Smooth muscle cell (in vitro differentiated cells): ENCODE results near the gene CFAP68. TPM values are rescaled to one million over a fixed set of nuclear protein-coding genes. Genes with fewer than 3 reads are reported as not detected.
A peak's percentile ranks its signal among the peaks of the same experiment; 100 is the strongest.
"Not testable (repeated sequence)": the region's sequence is repeated elsewhere in the genome, so short reads cannot be mapped to it uniquely, and the experiment has no call there.

ENCODE experiments used
- DNase-seq: peaks from one replicate; lab custom pipeline; 2025; ENCODE audit not compliant: unreplicated experiment; lab: John Stamatoyannopoulos, UW
- H2AFZ ChIP-seq: fragments of 200-600 bp; sonication (generic); 2 replicates; pipeline ENCODE4 v1.6.0; 2016; ENCODE audit warnings: antibody characterized with exemption, low read depth, mild to moderate bottlenecking
- H3F3A ChIP-seq: fragments of 200-600 bp; sonication (generic); 2 replicates; pipeline ENCODE4 v1.6.0; 2017; ENCODE audit warnings: antibody characterized with exemption, low read depth
- H3K27ac ChIP-seq: fragments of 200-600 bp; sonication (generic); 2 replicates; pipeline ENCODE4 v1.5.1; 2016; ENCODE audit warnings: low read depth, mild to moderate bottlenecking
- H3K27me3 ChIP-seq: fragments of 200-600 bp; sonication (generic); 2 replicates; pipeline ENCODE4 v1.6.1; 2016; ENCODE audit warnings: low read depth, mild to moderate bottlenecking
- H3K36me3 ChIP-seq: fragments of 200-600 bp; sonication (generic); 2 replicates; pipeline ENCODE4 v1.5.1; 2016; ENCODE audit warnings: low read depth
- H3K4me1 ChIP-seq: fragments of 200-600 bp; sonication (generic); 2 replicates; pipeline ENCODE4 v1.5.1; 2016; ENCODE audit warnings: low read depth
- H3K4me2 ChIP-seq: fragments of 200-600 bp; sonication (generic); 2 replicates; pipeline ENCODE4 v1.6.0; 2016; ENCODE audit warnings: mild to moderate bottlenecking
- H3K4me3 ChIP-seq: fragments of 200-600 bp; sonication (generic); 2 replicates; pipeline ENCODE4 v1.5.1; 2016; ENCODE audit warnings: mild to moderate bottlenecking
- H3K79me2 ChIP-seq: fragments of 200-600 bp; sonication (generic); 2 replicates; pipeline ENCODE4 v1.6.0; 2016; ENCODE audit warnings: low read depth, mild to moderate bottlenecking
- H3K9ac ChIP-seq: fragments of 200-600 bp; sonication (generic); 2 replicates; pipeline ENCODE4 v1.6.0; 2016; ENCODE audit warnings: low read depth
- H3K9me3 ChIP-seq: fragments of 200-600 bp; sonication (generic); replicated peaks from 2 replicates; pipeline ENCODE4 v1.5.1; 2016; ENCODE audit warnings: low read depth
- H4K20me1 ChIP-seq: fragments of 200-600 bp; sonication (generic); 2 replicates; pipeline ENCODE4 v1.6.0; 2016; ENCODE audit warnings: low read depth
- CTCF ChIP-seq: fragments of 200-600 bp; sonication (generic); IDR thresholded peaks from 2 replicates; pipeline ENCODE4 v1.5.1; 2017; ENCODE audit warnings: borderline replicate concordance, mild to moderate bottlenecking, antibody characterized with exemption; ENCODE audit not compliant: insufficient read depth, poor library complexity, severe bottlenecking
- WGBS: methylation state at CpG from one replicate; pipeline ENCODE4 v1.1.7; 2016; ENCODE audit warnings: low lambda C conversion rate; 5-methylcytosine and 5-hydroxymethylcytosine counted together
- polyA plus RNA-seq: library from polyadenylated mRNA; unstranded; fragments of >200 nt; fragmentation: Nextera tagmentation; extraction: Ambion mirVana; gene quantifications from 2 replicates; pipeline ENCODE4 v1.2.1, GENCODE V29; 2016
- total RNA-seq: library from RNA; depleted of rRNA; stranded (reverse); fragments of >200 nt; gene quantifications from 2 replicates; pipeline ENCODE4 v1.2.3, GENCODE V29; 2014

The CFAP68 gene
- total and polyA plus RNA-seq, 2 experiments from 2014 or later = 2.7 to 17.6 TPM

DNA sequence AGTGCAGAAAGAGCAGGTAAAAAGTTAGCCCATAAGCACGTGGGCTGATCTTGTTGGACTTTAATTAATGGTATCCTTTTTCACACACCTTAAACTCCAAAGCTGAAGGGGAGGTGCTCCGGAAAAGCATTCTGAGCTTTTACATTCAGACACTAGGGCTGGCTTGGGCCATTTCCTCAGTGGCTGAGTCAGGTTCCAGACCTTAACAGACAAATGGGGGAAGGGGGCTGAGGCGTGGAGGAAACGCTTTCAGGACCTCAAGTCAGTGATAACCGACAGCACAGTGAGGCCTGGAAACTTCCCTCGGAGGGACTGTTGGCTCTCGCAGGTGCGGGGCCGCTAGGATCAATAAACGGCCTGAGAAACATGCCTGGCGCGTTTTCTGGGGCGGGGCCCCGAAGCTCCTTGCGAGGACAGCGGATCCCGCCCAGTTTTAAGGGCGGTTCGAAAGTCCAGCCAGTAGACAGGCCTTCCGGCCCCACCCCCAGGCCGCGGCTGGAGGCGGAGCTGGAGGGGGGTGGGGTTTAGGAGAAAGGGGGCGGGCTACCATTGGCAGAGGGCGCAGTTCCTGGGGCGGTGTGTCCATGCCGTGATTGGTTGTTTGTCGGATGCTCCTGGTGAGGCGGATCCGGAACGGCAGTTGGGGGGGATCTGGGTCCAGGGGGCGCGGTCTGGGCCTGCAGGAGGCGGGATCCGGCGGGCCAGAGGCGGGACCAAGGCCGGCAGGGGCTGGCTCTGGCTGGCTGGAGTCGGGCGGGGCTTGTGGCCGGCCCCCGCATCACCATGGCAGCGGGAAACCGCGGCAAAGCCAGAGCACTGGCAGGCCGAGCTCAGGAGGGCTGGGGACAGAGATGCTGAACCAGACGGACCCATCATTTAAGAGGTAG, 47.4 kb downstream of the CFAP68 start:
- Histone ChIP-seq H4K20me1 (no peaks in the 10 kb centered on the region), H3F3A (peaks cover 3% of the 10 kb centered on the region), H3K27me3 (no peaks in the 10 kb centered on the region), H2AFZ (peak overlapping the region; percentile 81), H3K9me3 (no peaks in the 10 kb centered on the region), H3K36me3 (no peaks in the 10 kb centered on the region), H3K4me3 (peak overlapping the region; percentile 60), H3K79me2 (no peaks in the 10 kb centered on the region), H3K4me2 (peak overlapping the region; percentile 85), H3K4me1 (peaks cover 29% of the 10 kb centered on the region), H3K27ac (peak overlapping the region; percentile 73), H3K9ac (peak overlapping the region; percentile 63)
- WGBS = under 1% methylated on average over 44 of the region's 47 CpGs
- TF ChIP-seq CTCF = no peak
- peak; percentile 99 for DNase-seq

GRCh38 chr11:111930472-111930871, 51.1 kb downstream of the CFAP68 start:
- no peaks in the 10 kb centered on the region for H3K36me3 ChIP-seq
- no peak overlapping the region for H3K4me2 ChIP-seq
- no peaks in the 10 kb centered on the region for H4K20me1 ChIP-seq
- TF ChIP-seq CTCF = no peak
- H3K4me1 ChIP-seq = peaks cover 16% of the 10 kb centered on the region
- no peak for DNase-seq
- peaks cover 23% of the 10 kb centered on the region for H3F3A ChIP-seq
- H2AFZ ChIP-seq = no peak overlapping the region
- H3K27ac ChIP-seq = no peak overlapping the region
- no peak overlapping the region for H3K9ac ChIP-seq
- 84% methylated on average over 4 of the region's 4 CpGs for WGBS
- no peaks in the 10 kb centered on the region for H3K9me3 ChIP-seq
- no peak overlapping the region for H3K4me3 ChIP-seq
- no peaks in the 10 kb centered on the region for H3K79me2 ChIP-seq
- H3K27me3 ChIP-seq = no peaks in the 10 kb centered on the region

GRCh38 chr11:111932611-111932950, 53.2 kb downstream of the CFAP68 start:
- TF ChIP-seq CTCF = no peak
- no peaks in the 10 kb centered on the region for H3K27me3 ChIP-seq
- WGBS = 29% methylated on average over 2 of the region's 2 CpGs

DNA sequence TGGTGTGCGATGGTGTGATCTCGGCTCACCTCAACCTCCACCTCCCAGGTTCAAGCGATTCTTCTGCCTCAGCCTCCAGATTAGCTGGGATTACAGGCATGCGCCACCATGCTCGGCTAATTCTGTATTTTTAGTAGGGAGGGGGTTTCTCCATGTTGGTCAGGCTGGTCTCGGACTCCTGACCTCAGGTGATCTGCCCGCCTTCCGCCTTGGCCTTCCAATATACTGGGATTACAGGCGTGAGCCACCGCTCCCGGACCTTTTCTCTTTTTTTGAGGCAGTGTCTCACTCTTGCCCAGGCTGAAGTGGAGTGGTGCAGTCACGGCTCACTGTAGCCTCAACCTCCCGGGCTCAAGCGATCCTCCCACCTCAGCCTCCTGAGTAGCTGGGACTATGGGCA, 53.8 kb downstream of the CFAP68 start:
- 95% methylated on average over 14 of the region's 14 CpGs for WGBS
- H3K36me3 ChIP-seq, H3K4me2 ChIP-seq, H2AFZ ChIP-seq, H3K79me2 ChIP-seq, DNase-seq, H3K9me3 ChIP-seq, H3K27me3 ChIP-seq, H3K4me3 ChIP-seq, H4K20me1 ChIP-seq: not testable (repeated sequence)
- H3K27ac ChIP-seq = peak overlapping the region; percentile 97
- peak overlapping the region; percentile 34 for H3K9ac ChIP-seq
- peaks cover 24% of the 10 kb centered on the region for H3K4me1 ChIP-seq
- H3F3A ChIP-seq = peaks cover 40% of the 10 kb centered on the region

More at GRCh38 chr11:111932611-111932950, 53.2 kb downstream of the CFAP68 start:
- no peak overlapping the region for H3K4me3 ChIP-seq
- no peaks in the 10 kb centered on the region for H3K9me3 ChIP-seq
- DNase-seq = no peak
- no peaks in the 10 kb centered on the region for H4K20me1 ChIP-seq
- H3K4me2 ChIP-seq = no peak overlapping the region
- H3K9ac ChIP-seq = peak overlapping the region; percentile 34
- no peaks in the 10 kb centered on the region for H3K79me2 ChIP-seq
- H3K4me1 ChIP-seq = peaks cover 18% of the 10 kb centered on the region
- H3K36me3 ChIP-seq = no peaks in the 10 kb centered on the region
- H2AFZ ChIP-seq = no peak overlapping the region
- peaks cover 34% of the 10 kb centered on the region for H3F3A ChIP-seq
- H3K27ac ChIP-seq = peak overlapping the region; percentile 97
